Loucy (cell line): ENCODE results near the gene DBI.

Experiments used
- H2AFZ ChIP-seq: fragments of 200-600 bp; sonication (generic); 2 replicates; pipeline ENCODE4 v1.6.0; 2016; ENCODE audit warnings: antibody characterized with exemption, mild to moderate bottlenecking, low read length, moderate library complexity
- H3F3A ChIP-seq: fragments of 200-600 bp; 2 replicates; pipeline ENCODE4 v1.6.0; 2016; ENCODE audit warnings: antibody characterized with exemption, low read depth, mild to moderate bottlenecking
- H3K27me3 ChIP-seq: fragments of 200-600 bp; sonication (generic); 2 replicates; pipeline ENCODE4 v1.6.1; 2014; ENCODE audit warnings: low read length, mild to moderate bottlenecking; ENCODE audit not compliant: insufficient read depth, poor library complexity, severe bottlenecking
- H3K36me3 ChIP-seq: fragments of 200-600 bp; sonication (generic); 2 replicates; pipeline ENCODE4 v1.6.1; 2016; ENCODE audit warnings: low read length; ENCODE audit not compliant: insufficient read depth
- H3K4me1 ChIP-seq: fragments of 200-600 bp; sonication (generic); 2 replicates; pipeline ENCODE4 v1.5.1; 2014; ENCODE audit warnings: low read length, mild to moderate bottlenecking; ENCODE audit not compliant: insufficient read depth, poor library complexity, severe bottlenecking
- H3K4me2 ChIP-seq: fragments of 200-600 bp; sonication (generic); 2 replicates; pipeline ENCODE4 v1.6.0; 2014; ENCODE audit warnings: antibody characterized with exemption, low read length, low read depth, mild to moderate bottlenecking; ENCODE audit not compliant: poor library complexity, severe bottlenecking
- H3K4me3 ChIP-seq: fragments of 200-600 bp; sonication (generic); 2 replicates; pipeline ENCODE4 v1.5.1; 2014; ENCODE audit warnings: low read length, mild to moderate bottlenecking, mixed read lengths; ENCODE audit not compliant: poor library complexity, severe bottlenecking
- H3K79me2 ChIP-seq: fragments of 200-600 bp; sonication (generic); 2 replicates; pipeline ENCODE4 v1.6.1; 2014; ENCODE audit warnings: low read length; ENCODE audit not compliant: insufficient read depth
- H3K9ac ChIP-seq: fragments of 200-600 bp; sonication (generic); 2 replicates; pipeline ENCODE4 v1.6.0; 2014; ENCODE audit warnings: mild to moderate bottlenecking, low read depth, low read length, moderate library complexity; ENCODE audit not compliant: poor library complexity, severe bottlenecking
- H3K9me2 ChIP-seq: fragments of 200-600 bp; sonication (generic); replicated peaks from 2 replicates; pipeline ENCODE4 v1.6.1; 2016; ENCODE audit warnings: low read depth, low read length, mixed read lengths
- H3K9me3 ChIP-seq: fragments of 200-600 bp; sonication (generic); 2 replicates; pipeline ENCODE4 v1.6.1; 2014; ENCODE audit warnings: mild to moderate bottlenecking, antibody characterized with exemption, low read length, low read depth; ENCODE audit not compliant: insufficient read depth
- H4K20me1 ChIP-seq: fragments of 200-600 bp; sonication (generic); 2 replicates; pipeline ENCODE4 v1.6.0; 2014; ENCODE audit warnings: antibody characterized with exemption, low read length, mild to moderate bottlenecking; ENCODE audit not compliant: insufficient read depth, poor library complexity, severe bottlenecking
- EZH2phosphoT487 ChIP-seq: fragments of 200-600 bp; IDR thresholded peaks from 2 replicates; pipeline ENCODE4 v1.6.1; 2018; ENCODE audit warnings: antibody characterized with exemption, mild to moderate bottlenecking, moderate library complexity, borderline replicate concordance
- TF ChIP-seq, protein P1 (sequence below): fragments of 200-600 bp; sonication (generic); conservative IDR thresholded peaks from 2 replicates; pipeline ENCODE4 v1.5.1; 2014; ENCODE audit warnings: mild to moderate bottlenecking, antibody characterized with exemption, low read length

Gene DBI

DNA sequence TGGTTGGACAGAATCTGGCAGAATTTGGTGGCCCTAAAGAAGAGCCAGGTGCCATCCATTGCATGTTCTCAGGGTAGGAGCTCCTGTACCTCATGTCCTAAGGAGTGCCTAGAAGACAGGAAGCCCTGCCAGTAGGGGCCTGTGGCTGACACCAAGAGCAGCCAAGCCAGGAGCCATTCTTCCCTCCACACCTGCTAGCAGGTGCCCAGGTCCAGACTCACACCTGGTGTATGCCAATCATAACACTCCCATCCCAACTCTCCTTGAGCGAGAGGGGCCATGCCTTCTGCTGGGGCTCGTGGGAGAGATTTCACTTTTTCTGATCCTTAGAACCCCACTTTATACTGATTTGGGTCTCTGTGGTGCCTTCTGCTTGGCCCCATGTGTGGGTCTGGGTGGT, 38.4 kb downstream of the DBI start:
- no peaks in the 10 kb centered on the region for H3K9me2 ChIP-seq
- H3K9me3 ChIP-seq: no peaks in the 10 kb centered on the region
- H3K36me3 ChIP-seq: no peaks in the 10 kb centered on the region
- no peaks in the 10 kb centered on the region for H3F3A ChIP-seq
- no peaks in the 10 kb centered on the region for H4K20me1 ChIP-seq
- no peak overlapping the region for H3K4me2 ChIP-seq
- H3K4me3 ChIP-seq: no peak overlapping the region
- no peaks in the 10 kb centered on the region for H3K79me2 ChIP-seq
- H3K9ac ChIP-seq: no peak overlapping the region
- TF ChIP-seq, protein P1, sequence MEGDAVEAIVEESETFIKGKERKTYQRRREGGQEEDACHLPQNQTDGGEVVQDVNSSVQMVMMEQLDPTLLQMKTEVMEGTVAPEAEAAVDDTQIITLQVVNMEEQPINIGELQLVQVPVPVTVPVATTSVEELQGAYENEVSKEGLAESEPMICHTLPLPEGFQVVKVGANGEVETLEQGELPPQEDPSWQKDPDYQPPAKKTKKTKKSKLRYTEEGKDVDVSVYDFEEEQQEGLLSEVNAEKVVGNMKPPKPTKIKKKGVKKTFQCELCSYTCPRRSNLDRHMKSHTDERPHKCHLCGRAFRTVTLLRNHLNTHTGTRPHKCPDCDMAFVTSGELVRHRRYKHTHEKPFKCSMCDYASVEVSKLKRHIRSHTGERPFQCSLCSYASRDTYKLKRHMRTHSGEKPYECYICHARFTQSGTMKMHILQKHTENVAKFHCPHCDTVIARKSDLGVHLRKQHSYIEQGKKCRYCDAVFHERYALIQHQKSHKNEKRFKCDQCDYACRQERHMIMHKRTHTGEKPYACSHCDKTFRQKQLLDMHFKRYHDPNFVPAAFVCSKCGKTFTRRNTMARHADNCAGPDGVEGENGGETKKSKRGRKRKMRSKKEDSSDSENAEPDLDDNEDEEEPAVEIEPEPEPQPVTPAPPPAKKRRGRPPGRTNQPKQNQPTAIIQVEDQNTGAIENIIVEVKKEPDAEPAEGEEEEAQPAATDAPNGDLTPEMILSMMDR: no peak
- no peak for TF ChIP-seq EZH2phosphoT487
- H3K4me1 ChIP-seq: no peaks in the 10 kb centered on the region
- no peaks in the 10 kb centered on the region for H3K27me3 ChIP-seq
- H2AFZ ChIP-seq: no peak overlapping the region

DNA sequence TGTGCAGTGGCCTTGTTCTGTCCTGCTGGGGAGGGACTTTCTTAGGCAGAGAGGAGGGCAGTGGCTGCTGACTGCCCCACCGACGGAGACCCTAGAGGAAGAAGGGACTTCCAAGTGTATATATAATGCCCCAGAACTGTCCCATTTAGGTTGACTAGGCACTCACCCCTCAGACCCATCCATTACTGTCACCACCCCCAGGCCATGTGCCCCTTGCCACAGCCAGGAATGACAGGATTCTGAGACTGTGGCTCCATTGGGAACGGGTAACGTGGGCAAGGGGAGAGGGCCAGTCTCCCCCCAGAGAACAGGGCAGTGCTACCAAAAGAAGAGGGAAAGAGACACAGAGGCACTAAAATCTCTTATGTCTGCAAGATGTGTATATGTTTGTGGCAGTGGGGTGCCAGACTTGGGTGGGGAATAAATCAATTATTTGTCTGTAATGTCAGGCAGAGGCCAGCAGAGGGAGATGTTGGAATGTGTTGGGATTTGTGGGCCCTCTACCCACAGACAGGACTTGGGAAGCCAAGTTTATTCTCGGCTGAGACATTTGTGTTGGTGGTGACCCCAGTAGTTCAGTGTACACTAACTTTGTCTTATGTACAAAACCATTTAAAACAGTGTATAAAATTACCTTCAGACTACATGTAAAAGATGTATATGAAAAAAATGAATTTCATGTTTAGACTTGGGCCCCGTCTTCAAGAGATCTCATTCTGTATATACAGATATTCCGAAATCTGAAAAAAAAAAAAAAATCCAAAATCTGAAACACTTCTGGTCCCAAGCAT, 40.8 kb downstream of the DBI start:
- no peak overlapping the region for H2AFZ ChIP-seq
- TF ChIP-seq, protein P1: peak; percentile 81
- TF ChIP-seq EZH2phosphoT487: no peak
- no peak overlapping the region for H3K4me2 ChIP-seq
- H3K4me3 ChIP-seq: no peak overlapping the region
- H3F3A ChIP-seq: no peaks in the 10 kb centered on the region
- no peaks in the 10 kb centered on the region for H4K20me1 ChIP-seq
- H3K9me3 ChIP-seq: no peaks in the 10 kb centered on the region
- H3K9me2 ChIP-seq: no peaks in the 10 kb centered on the region
- no peaks in the 10 kb centered on the region for H3K4me1 ChIP-seq
- H3K27me3 ChIP-seq: no peaks in the 10 kb centered on the region
- no peaks in the 10 kb centered on the region for H3K79me2 ChIP-seq
- no peak overlapping the region for H3K9ac ChIP-seq
- H3K36me3 ChIP-seq: no peaks in the 10 kb centered on the region

DNA sequence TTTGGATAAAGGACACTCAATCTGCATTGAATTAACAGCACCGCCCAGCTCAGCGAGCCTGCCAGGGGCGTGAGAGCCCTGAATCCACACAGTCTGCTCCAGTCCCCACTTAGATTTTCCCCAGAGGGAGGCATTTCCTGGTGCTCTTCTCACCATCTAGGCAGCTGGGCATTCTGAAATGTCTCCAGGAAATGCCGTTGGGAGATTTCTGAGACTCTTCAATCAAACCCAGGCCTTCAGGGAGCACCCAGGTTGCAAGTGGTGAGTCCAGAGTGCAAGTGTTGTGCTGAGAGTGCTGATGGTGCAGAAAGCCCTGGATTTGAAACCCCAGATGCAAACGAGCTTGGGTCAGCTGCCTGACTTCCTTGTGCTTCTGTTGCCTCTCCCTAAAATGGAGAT, 41.4 kb downstream of the DBI start:
- no peaks in the 10 kb centered on the region for H3K4me1 ChIP-seq
- H3K4me2 ChIP-seq: no peak overlapping the region
- H3K36me3 ChIP-seq: no peaks in the 10 kb centered on the region
- H3K9me2 ChIP-seq: no peaks in the 10 kb centered on the region
- no peaks in the 10 kb centered on the region for H3K9me3 ChIP-seq
- H3K9ac ChIP-seq: no peak overlapping the region
- H3K27me3 ChIP-seq: no peaks in the 10 kb centered on the region
- H3K79me2 ChIP-seq: no peaks in the 10 kb centered on the region
- no peak overlapping the region for H3K4me3 ChIP-seq
- H3F3A ChIP-seq: no peaks in the 10 kb centered on the region
- no peak for TF ChIP-seq EZH2phosphoT487
- TF ChIP-seq, protein P1: no peak
- no peaks in the 10 kb centered on the region for H4K20me1 ChIP-seq
- no peak overlapping the region for H2AFZ ChIP-seq
